CMK (cell line): ENCODE data around the gene DNAAF8.
"Not testable (repeated sequence)": the region's sequence is repeated elsewhere in the genome, so short reads cannot be mapped to it uniquely, and the experiment has no call there.

Source experiments
- DNase-seq: peaks from one replicate; pipeline ENCODE4 v3.0.0-alpha.2; 2010; ENCODE audit warnings: low read depth

The DNAAF8 gene

DNA sequence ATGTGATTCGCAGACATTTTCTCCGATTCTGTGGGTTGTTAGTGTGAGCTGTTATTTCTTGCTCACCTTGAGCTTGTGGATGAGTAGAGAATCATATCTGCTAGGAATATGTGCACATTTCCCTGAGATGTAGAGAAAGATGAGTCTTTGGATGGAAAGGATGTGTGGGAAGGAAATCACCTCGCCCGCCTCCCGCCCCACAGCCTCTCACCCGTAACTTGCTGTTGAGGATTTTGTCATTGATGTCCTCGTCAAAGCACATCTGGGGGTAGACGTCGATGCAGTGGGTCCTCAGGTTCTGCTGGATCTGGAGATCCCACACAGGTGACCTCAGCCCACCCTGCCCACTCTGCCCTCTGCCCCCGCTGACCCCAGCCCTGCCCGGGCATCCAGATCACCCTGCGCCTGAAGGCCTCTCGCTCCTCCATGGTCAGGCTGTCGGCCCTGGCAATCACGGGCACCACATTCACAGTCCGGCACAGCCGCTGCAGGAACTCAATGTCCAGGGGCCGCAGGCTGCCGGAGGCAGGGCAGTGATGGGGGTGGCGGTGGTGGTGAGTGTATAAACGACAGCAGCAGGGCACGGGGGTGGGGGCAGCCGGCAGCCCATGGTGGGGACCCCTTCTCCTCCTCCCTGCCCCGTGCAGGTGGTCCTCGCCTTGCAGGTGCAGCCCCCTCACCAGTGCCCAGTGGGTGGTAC is 49.1 kb downstream of the DNAAF8 start:
- DNase-seq = no peak

DNA sequence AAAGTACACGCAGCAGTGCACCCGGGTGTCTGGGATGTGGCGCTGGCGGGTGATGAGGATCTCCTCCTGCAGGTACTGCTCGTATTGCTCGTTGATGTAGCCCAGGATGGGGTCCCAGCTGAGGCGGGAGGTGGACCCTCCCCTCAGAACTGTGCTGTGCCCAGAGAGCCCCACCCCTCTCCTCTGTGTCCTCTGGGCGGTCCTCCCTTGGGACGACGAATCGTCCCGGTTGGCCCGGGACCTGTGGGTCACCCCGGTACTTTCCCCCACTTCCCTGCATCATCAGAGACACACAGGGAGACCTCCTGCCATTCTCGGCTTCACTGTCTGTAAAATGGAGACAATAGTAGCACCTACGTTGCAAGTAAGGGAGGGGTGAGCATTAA is 49.6 kb downstream of the DNAAF8 start:
- DNase-seq = no peak

DNA sequence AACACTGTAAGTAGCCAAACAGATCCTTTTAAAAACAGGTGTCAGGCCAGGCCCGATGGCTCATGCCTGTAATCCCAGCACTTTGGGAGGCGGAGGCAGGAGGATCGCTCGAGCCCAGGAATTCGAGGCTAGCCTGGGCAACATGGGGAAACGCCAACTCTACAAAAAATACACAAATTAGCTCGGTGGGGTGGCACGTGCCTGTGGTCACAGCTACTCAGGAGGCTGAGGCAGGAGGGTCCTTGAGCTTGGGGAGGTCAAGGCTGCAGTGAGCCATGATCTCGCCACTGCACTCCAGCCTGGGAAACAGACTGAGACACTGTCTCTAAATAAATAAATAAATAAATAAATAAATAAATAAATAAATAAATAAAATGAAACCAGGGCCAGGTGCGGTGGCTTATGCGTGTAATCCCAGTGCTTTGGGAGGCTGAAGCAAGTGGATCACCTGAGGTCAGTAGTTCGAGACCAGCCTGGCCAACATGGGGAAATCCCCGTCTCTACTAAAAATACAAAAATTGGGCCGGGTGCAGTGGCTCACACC is 50.2 kb downstream of the DNAAF8 start:
- not testable (repeated sequence) for DNase-seq

GRCh38 chr16:4785758-4786433 is 51.6 kb downstream of the DNAAF8 start:
- no peak for DNase-seq

DNA sequence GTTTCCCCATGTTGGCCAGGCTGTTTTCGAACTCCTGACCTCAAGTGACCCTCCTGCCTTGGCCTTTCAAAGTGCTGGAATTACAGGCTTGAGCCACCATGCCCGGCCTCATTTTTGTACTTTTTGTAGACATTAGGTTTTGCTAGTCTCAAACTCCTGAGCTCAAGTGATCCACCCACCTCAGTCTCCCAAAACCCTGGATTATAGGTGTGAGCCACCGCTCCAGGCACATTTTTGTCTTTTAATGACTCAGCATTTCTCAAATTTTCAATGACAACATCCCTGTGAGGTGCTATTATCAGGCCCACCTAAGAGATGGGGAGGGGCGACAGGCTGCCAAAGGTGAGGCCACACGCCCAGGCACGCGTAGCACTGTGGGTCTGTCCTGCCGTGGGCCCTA is 52.7 kb downstream of the DNAAF8 start:
- DNase-seq = no peak

GRCh38 chr16:4787627-4788482 is 53.5 kb downstream of the DNAAF8 start, which contains the start of gene SEPTIN12:
Gene SEPTIN12 (minus strand): TSS chr16:4788345. CDS start chr16:4787645, 700 bp downstream.
- no peak for DNase-seq

- DNase-seq = no peak
Measured at GRCh38 chr16:4788489-4788889, 54.2 kb downstream of the DNAAF8 start.

- no peak for DNase-seq
Measured at GRCh38 chr16:4788910-4789309, 54.6 kb downstream of the DNAAF8 start.

DNA sequence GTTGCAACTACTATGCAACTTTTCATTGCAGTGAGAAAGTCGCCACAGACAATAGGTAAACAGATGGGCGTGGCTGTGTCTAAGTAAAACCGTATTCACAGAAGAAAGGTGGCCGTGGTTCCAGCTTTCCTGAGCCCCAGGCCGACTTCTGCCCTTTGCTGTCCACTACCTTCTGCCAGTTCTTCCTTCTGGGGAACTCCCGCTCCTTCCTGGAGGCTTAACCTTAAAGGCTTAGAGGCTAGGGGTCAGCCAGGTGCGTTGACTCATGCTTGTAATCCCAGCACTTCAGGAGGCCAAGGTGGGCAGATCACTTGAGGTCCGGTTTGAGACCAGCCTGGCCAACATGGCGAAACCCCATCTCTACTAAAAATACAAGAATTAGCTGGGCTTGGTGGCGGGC is 55.9 kb downstream of the DNAAF8 start:
- no peak for DNase-seq

DNA sequence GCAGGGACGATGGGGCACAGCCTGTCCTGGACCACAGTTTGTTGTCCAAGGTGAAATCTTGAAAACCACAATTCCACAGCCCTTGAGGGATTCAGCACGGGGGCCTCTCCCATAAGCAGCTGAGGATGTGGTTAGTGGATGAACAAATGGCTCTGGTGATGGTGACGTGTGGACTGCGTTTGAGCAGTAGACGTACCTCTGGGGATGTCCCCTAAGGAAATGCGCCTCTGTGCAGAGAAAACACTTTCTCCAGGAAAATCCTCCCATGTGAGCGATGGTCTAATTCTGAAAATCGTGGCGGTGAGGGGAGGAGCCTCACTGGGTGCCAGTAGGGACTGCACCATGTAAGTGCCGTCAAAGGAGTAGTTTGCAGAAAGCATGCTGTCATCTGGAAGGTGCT is 56.5 kb downstream of the DNAAF8 start:
- DNase-seq = no peak

DNA sequence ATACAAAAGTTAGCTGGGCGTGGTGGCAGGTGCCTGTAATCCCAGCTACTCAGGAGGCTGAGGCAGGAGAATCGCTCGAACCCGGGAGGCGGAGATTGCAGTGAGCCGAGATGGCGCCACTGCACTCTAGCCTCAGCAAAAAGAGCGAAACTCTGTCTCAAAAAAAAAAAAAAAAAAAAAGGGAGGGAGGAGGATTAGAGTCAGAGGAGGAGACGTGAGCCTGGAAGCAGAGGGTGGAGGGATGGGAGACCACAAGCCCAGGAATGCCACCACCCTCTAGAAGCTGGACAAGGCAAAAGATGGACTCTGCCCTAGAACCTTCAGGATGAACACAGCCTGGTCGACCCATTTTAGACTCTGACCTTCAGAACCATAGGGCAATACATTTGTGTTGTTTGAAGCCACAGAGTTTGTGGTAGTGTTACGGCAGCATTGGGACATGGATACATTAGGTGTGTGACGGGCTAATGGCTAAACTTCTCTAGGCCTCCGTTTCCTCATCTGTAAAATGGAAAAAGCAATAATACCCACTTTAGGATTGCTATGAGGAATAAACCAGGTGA is 58.7 kb downstream of the DNAAF8 start:
- no peak for DNase-seq

DNA sequence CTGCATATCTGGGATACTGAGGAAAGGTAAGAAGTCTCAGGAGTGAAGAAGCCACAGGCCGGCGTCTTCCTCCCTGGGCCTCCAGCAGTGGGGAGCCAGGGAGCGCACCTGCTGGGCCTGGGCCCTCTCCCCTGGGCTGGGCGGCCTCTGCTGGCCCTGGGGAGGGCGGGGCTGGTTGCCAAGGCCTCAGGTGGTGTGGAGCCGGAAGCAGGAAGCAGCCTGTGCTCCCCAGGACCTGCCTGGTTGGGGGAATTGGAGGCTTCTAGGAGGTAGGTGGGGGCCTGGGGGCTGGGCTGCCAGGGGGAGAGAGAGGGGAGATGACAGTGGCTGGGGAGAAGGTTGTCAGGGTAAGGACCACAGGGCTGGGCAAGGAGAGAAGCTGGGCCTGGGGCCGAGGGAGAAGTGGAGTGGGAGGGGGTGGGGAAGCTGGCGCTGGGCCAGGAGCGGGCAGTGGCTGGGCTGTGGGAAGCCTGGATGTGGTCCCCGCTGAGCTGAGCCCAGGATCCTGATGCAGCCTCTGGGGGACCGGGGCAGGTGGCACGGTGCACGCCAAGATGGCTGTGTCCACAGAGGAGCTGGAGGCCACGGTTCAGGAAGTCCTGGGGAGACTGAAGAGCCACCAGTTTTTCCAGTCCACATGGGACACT is 61.0 kb downstream of the DNAAF8 start, which contains the start of gene SMIM22:
SMIM22 (plus strand) TSS at position 189 of the 647 bp plus-strand sequence; CDS start at position 555, 366 bp downstream.
- DNase-seq = no peak

- no peak for DNase-seq
Measured at GRCh38 chr16:4795828-4796572, 61.7 kb downstream of the DNAAF8 start.

DNA sequence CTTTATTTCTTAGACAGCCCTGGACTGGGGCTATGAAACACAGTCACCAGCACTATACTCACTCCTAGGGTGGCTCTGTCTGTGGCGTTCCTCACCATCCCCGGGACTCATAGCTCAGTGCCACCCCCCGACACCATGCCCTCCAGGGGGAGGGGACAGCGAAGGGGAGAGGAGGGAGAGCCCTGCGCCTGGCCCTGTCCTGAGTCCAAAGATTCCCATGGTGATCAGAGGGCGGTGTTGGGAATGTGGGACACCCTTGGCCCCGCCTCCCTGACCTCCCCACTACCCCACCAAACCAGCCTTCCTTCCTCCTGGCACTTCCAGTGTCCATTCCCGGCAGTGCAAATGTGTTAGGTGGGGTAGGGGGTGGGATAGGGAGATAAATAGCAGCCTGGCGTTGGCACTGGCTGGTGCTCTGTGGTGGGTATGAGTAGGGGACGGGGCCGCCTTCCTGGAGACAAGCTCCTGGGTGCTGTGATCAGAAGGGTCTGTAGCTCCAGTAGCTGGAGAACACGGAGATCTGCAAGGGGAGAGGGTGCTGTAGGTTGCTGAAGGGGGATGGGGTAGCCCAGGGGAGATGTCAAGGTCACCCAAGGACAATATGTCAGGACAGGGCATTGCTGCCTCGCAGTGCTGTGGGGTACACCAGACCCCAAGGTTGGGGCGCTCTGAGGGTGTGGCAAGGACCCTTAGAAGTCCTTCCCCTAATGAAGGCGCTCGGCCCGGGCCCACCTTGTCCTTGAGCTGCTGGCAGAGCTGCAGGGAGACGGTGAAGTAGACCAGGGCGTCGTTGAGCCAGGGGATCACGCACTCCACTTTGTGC is 62.9 kb downstream of the DNAAF8 start:
- no peak for DNase-seq

DNA sequence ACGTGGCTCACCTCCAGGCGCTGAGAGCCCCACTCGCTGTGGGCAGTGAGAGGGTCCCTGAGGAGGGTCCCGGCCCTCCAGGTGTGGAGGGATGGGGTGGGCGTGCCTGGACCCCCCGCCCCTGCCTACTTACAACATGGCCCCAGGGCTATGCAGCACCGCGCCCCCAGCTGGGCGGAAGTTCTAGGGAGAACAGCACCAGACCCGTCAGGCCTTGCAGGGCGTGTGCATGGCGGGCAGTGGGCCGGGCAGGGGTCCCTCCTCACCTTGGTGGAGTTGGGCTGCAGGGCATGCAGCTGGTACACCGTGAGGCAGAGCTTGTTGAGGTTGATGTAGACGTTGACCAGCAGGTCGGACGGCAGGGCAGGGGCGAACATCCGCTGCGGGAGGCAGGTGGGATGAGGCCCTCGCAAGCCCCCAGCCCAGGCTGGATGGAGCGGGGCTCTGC is 63.5 kb downstream of the DNAAF8 start:
- no peak for DNase-seq

DNA sequence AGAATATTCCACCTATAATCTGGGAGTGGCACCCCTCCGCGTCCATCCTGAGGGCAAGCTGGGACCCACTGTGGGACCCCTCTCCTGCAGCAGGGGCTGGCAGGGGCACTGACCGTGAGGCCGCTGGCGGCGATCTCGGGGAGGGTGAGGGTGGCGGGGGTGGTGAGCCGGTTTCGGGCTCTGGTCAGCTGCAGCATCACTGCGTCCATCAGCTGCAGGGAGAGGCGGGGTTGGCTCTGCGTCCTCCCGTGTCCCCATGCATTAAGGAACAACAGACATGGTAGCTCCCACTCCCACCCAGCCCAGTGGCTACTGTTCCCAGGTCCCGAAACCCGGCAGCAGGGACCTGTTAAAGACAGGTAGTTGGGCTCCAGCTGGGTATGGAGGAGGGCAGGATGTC is 64.1 kb downstream of the DNAAF8 start:
- DNase-seq = no peak
